K562 (cell line): ENCODE data around the gene TBC1D16. TPM values are rescaled to one million over a fixed set of nuclear protein-coding genes. Genes with fewer than 3 reads are reported as not detected.

ENCODE experiments used
- ATAC-seq: fragments of 200-7000 bp; cut with Tn5 transposase; 3 replicates; pipeline ENCODE4 v1.9.1; 2020; ENCODE audit warnings: moderate library complexity
- BruUV-seq: library from RNA; stranded (reverse); fragments of 400-500 nt; replicated peaks from 2 replicates; lab custom pipeline; 2021; lab: Mats Ljungman, UMichigan
- CTCF ChIA-PET: fragments of 300-600 bp; formaldehyde crosslinking; extraction: SDS; loops from one replicate; lab custom pipeline; 2021; ENCODE audit warnings: low intra/inter-chr PET ratio; lab: Yijun Ruan, JAX
- POLR2A ChIA-PET: fragments of 300-600, 350-650 bp; sonication (Branson Sonifier 250); formaldehyde crosslinking; extraction: SDS; loops from one replicate; lab custom pipeline; 2021; ENCODE audit warnings: antibody characterized with exemption, inconsistent platforms; lab: Yijun Ruan, JAX
- DNase-seq, 4 experiments: peaks; one replicate each; pipeline versions ENCODE4 v3.0.0 to v3.0.0-alpha.2; 2011 to 2018; ENCODE audit warnings: low spot score in 3 of 4, mixed read lengths in 3 of 4; ENCODE audit errors: extremely low read depth in 1 of 4
- FAIRE-seq: peaks from 2 replicates; lab custom pipeline; 2011; peaks lifted over from hg19 to GRCh38; lab: Jason Lieb, UNC
- H2AFZ ChIP-seq: 2 replicates; pipeline ENCODE4 v1.6.0; 2011; ENCODE audit warnings: low read depth, low read length, control low read depth, inconsistent platforms
- H3K27ac ChIP-seq: fragments of 200-600 bp; 3 replicates; pipeline ENCODE4 v1.8.0; 2011; ENCODE audit warnings: low read depth, mild to moderate bottlenecking, control low read depth, inconsistent platforms, low read length, moderate library complexity, mixed read lengths; ENCODE audit errors: extremely low read depth
- H3K27me3 ChIP-seq, 2 experiments: fragments of 300-600 bp in 1 of 2; 2 replicates in 1 of 2; 3 replicates in 1 of 2; pipeline versions ENCODE4 v1.6.0 to v1.8.0; 2011; ENCODE audit warnings: inconsistent platforms in 2 of 2, low read length in 2 of 2, mild to moderate bottlenecking in 1 of 2, mixed read lengths in 1 of 2, moderate library complexity in 1 of 2; ENCODE audit not compliant: control insufficient read depth in 2 of 2, insufficient read depth in 2 of 2
- H3K36me3 ChIP-seq: fragments of 300-600 bp; 3 replicates; pipeline ENCODE4 v1.8.0; 2011; ENCODE audit warnings: mild to moderate bottlenecking, low read length, inconsistent platforms; ENCODE audit not compliant: control insufficient read depth, insufficient read depth
- H3K4me1 ChIP-seq, 2 experiments: fragments of 200-600 bp in 1 of 2; replicated peaks in 1 of 2; 2 replicates in 1 of 2; 3 replicates in 1 of 2; pipeline versions ENCODE4 v1.5.1 to v1.8.0; 2011; ENCODE audit warnings: inconsistent platforms in 2 of 2, low read length in 2 of 2, mild to moderate bottlenecking in 1 of 2, mixed read lengths in 1 of 2, moderate library complexity in 1 of 2; ENCODE audit not compliant: control insufficient read depth in 2 of 2, insufficient read depth in 2 of 2
- H3K4me2 ChIP-seq: 2 replicates; pipeline ENCODE4 v1.6.1; 2011; ENCODE audit warnings: low read length, control low read depth, inconsistent platforms, mixed read lengths; ENCODE audit not compliant: insufficient read depth
- H3K4me3 ChIP-seq: fragments of 200-600 bp; sonication (generic), shearing (Covaris generic); 2 replicates; pipeline ENCODE4 v1.5.1; 2016; ENCODE audit warnings: control low read depth, inconsistent platforms
- H3K79me2 ChIP-seq: fragments of 200-600 bp; 3 replicates; pipeline ENCODE4 v1.8.0; 2011; ENCODE audit warnings: low read length, inconsistent platforms; ENCODE audit not compliant: control insufficient read depth, insufficient read depth
- H3K9ac ChIP-seq, 2 experiments: 2 replicates each; pipeline versions ENCODE4 v1.6.0 to v1.6.1; 2011; ENCODE audit warnings: low read depth in 2 of 2, low read length in 2 of 2, control low read depth in 1 of 2, inconsistent platforms in 1 of 2, mild to moderate bottlenecking in 1 of 2, mixed read lengths in 1 of 2; ENCODE audit not compliant: insufficient read depth in 1 of 2
- H3K9me1 ChIP-seq: one replicate; pipeline ENCODE4 v1.6.0; 2011; ENCODE audit warnings: inconsistent platforms, mild to moderate bottlenecking, low read length, moderate library complexity; ENCODE audit not compliant: control insufficient read depth, insufficient read depth
- H3K9me3 ChIP-seq: replicated peaks from 2 replicates; pipeline ENCODE4 v1.5.1; 2011; ENCODE audit warnings: low read depth, low read length, inconsistent platforms; ENCODE audit not compliant: control insufficient read depth, insufficient read depth
- H4K20me1 ChIP-seq: replicated peaks from 2 replicates; pipeline ENCODE4 v1.6.1; 2011; ENCODE audit warnings: low read length, inconsistent platforms, mixed read lengths; ENCODE audit not compliant: control insufficient read depth, insufficient read depth
- AFF1 ChIP-seq, 2 experiments: fragments of 450-650 bp; IDR thresholded peaks; 2 replicates each; pipeline ENCODE4 v1.6.1; 2018; ENCODE audit warnings: mild to moderate bottlenecking in 2 of 2, low read depth in 1 of 2; ENCODE audit not compliant: partially characterized antibody in 2 of 2
- BRF1 ChIP-seq: IDR thresholded peaks from 3 replicates; pipeline ENCODE4 v1.6.1; 2011; ENCODE audit warnings: borderline replicate concordance, mild to moderate bottlenecking; ENCODE audit not compliant: insufficient read length; ENCODE audit errors: extremely low read depth
- CTBP1 ChIP-seq: fragments of 450-650 bp; IDR thresholded peaks from 2 replicates; pipeline ENCODE4 v1.6.1; 2016; ENCODE audit warnings: borderline replicate concordance
- KDM1A ChIP-seq, 2 experiments: fragments of 450-650 bp; IDR thresholded peaks; 2 replicates each; pipeline ENCODE4 v1.6.1; 2016; ENCODE audit warnings: mild to moderate bottlenecking in 2 of 2
- L3MBTL2 ChIP-seq: fragments of 450-650 bp; IDR thresholded peaks from 2 replicates; pipeline ENCODE4 v1.6.1; 2016; ENCODE audit warnings: mild to moderate bottlenecking, moderate library complexity
- LARP7 ChIP-seq: fragments of 450-650 bp; IDR thresholded peaks from 2 replicates; pipeline ENCODE4 v1.6.1; 2016
- MECOM ChIP-seq: fragments of 250-450 bp; sonication (Bioruptor Pico); IDR thresholded peaks from 2 replicates; pipeline ENCODE4 v1.8.0; 2022; ENCODE audit warnings: inconsistent platforms
- MEF2A ChIP-seq: IDR thresholded peaks from 2 replicates; pipeline ENCODE4 v1.6.1; 2011; ENCODE audit warnings: low read depth, mild to moderate bottlenecking, low read length, moderate library complexity; ENCODE audit not compliant: control insufficient read depth
- SREBF2 ChIP-seq: sonication (generic); formaldehyde crosslinking; IDR thresholded peaks from 2 replicates; pipeline ENCODE4 v1.4.0; 2020; ENCODE audit warnings: mild to moderate bottlenecking, missing genetic modification reagents
- STAG1 ChIP-seq: sonication (generic); formaldehyde crosslinking; IDR thresholded peaks from 2 replicates; pipeline ENCODE4 v1.5.0; 2020; ENCODE audit warnings: missing genetic modification reagents, borderline replicate concordance
- ZKSCAN8 ChIP-seq: fragments of 200-800 bp; sonication (Bioruptor generic); IDR thresholded peaks from 2 replicates; pipeline ENCODE4 v1.6.1; 2016; ENCODE audit warnings: missing genetic modification characterization, missing compliant biosample characterization
- ZNF316 ChIP-seq: fragments of 450-650 bp; IDR thresholded peaks from 2 replicates; pipeline ENCODE4 v1.6.1; 2016
- ZNF444 ChIP-seq: fragments of 250-450 bp; sonication (Bioruptor Pico); IDR thresholded peaks from 2 replicates; pipeline ENCODE4 v1.4.0; 2020; ENCODE audit warnings: mild to moderate bottlenecking, moderate library complexity
- ZNF561 ChIP-seq: fragments of 450-650 bp; formaldehyde crosslinking; conservative IDR thresholded peaks from 2 replicates; pipeline ENCODE4 v1.4.0; 2020; ENCODE audit warnings: mild to moderate bottlenecking, moderate library complexity
- ZNF589 ChIP-seq: fragments of 200-800 bp; sonication (Bioruptor generic); IDR thresholded peaks from 2 replicates; pipeline ENCODE4 v1.6.1; 2016; ENCODE audit warnings: low read depth, missing genetic modification characterization, missing compliant biosample characterization
- ZNF717 ChIP-seq: fragments of 250-450 bp; sonication (Bioruptor Pico); IDR thresholded peaks from 2 replicates; pipeline ENCODE4 v1.5.0; 2021
- ZNF764 ChIP-seq: fragments of 250-450 bp; sonication (Bioruptor Pico); IDR thresholded peaks from 2 replicates; pipeline ENCODE4 v1.4.0; 2020; ENCODE audit warnings: low read depth, mild to moderate bottlenecking, moderate library complexity
- ZNF766 ChIP-seq: fragments of 200-800 bp; sonication (Bioruptor generic); conservative IDR thresholded peaks from 2 replicates; pipeline ENCODE4 v1.6.1; 2016; ENCODE audit warnings: missing genetic modification characterization, missing compliant biosample characterization
- WGBS: fragments of 100-300 bp; shearing (Covaris generic); methylation state at CpG from one replicate; pipeline ENCODE4 v1.1.6; 2016; ENCODE audit warnings: low coverage, mixed read lengths; ENCODE audit not compliant: insufficient coverage; ENCODE audit errors: missing lambda C conversion rate; 5-methylcytosine and 5-hydroxymethylcytosine counted together
- in situ Hi-C: fragments of 300-500 bp; cut with MboI; formaldehyde crosslinking; loops from 4 replicates; pipeline ENCODE4 v1.15.0; 2018; ENCODE audit warnings: inconsistent platforms, mixed read lengths
- intact Hi-C: fragments of 100-400 bp; cut with micrococcal nuclease; formaldehyde crosslinking; loops from 2 replicates; pipeline ENCODE4 v1.14.2; 2022
- polyA plus RNA-seq, 8 experiments: library from polyadenylated mRNA; depleted of rRNA in 4 of 8; stranded (reverse) in 5 of 8; unstranded in 3 of 8; fragments of >200 nt; fragmentation: Nextera tagmentation in 2 of 8; fragmentation: Illumina TruSeq in 1 of 8; extraction: Ambion mirVana in 2 of 8; extraction: Trizol in 1 of 8; gene quantifications; 2 replicates each; pipeline versions ENCODE4 v1.2.1 to v1.2.3, GENCODE V29; 2011 to 2014; ENCODE audit warnings: inconsistent platforms in 1 of 8, missing spikeins in 1 of 8
- total RNA-seq, 7 experiments: library from RNA; depleted of rRNA in 6 of 7; stranded (reverse); fragments of >200 nt in 6 of 7; fragmentation: Illumina TruSeq in 2 of 7; extraction: Trizol in 2 of 7; gene quantifications; 2 replicates each; pipeline versions ENCODE4 v1.2.1 to v1.2.3, GENCODE V29; 2011 to 2021; ENCODE audit warnings: low replicate concordance in 1 of 7
- TF ChIP-seq, protein P1 (sequence below): fragments of 450-650 bp; formaldehyde crosslinking; IDR thresholded peaks from 2 replicates; pipeline ENCODE4 v1.4.0; 2022; ENCODE audit warnings: missing genetic modification characterization

Gene TBC1D16
- total and polyA plus RNA-seq, 9 of the 15 experiments (the other 6 are each of a cell fraction or from before 2014, with no cell fraction given): 0.01 to 0.20 (median 0.03) TPM; not detected in 1

- no peak for TF ChIP-seq ZNF589 (CRISPR knock-in tag)
- TF ChIP-seq ZNF766 (CRISPR knock-in tag): no peak
- 0 out of 4 replicates have a peak, but pooled peaks of 1 of the 2 experiments have one; percentile 14 for TF ChIP-seq KDM1A (IDR thresholded peaks at IDR 0.05)
- no peak for TF ChIP-seq ZNF561 (CRISPR knock-in tag)
- no peak for TF ChIP-seq MEF2A
- TF ChIP-seq L3MBTL2: no peak
- no peak for TF ChIP-seq STAG1 (CRISPR knock-in tag)
- TF ChIP-seq ZNF316: no peak
- no peak for TF ChIP-seq ZKSCAN8 (CRISPR knock-in tag)
- no peak for TF ChIP-seq ZNF764 (CRISPR knock-in tag)
- peak; percentile 94 for TF ChIP-seq CTBP1
- TF ChIP-seq MECOM (CRISPR knock-in tag): peak; percentile 53; the same call in 1 of the 2 replicates
- no peak for TF ChIP-seq SREBF2 (CRISPR knock-in tag)
These were observed 148.2 kb downstream of the TBC1D16 start (continued) for GRCh38 chr17:79887451-79887991.

DNA sequence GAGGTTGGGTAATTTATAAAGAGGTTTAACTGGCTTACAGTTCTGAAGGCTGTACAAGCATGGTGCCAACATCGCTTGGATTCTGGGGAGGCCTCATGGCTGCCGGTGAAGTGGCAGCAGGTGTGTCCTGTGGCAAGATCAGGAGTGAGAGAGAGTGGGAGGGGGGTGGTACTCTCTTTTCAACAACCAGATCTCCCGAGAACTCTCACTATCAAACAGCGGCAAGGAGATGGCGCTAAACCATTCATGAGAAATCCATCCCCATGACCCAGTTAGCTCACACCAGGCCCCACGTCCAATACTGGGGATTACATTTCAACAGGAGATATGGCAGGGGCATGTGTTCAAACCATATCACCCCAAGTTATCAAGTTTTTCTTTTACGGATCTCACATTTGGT lies 152.5 kb downstream of the TBC1D16 start:
- in situ Hi-C loops (no loop called here), intact Hi-C loops (no loop called here)
- WGBS: 5% methylated on average over 7 of the region's 7 CpGs
- CTCF ChIA-PET: no interaction called here
- Histone ChIP-seq H3K79me2 (no peaks in the 10 kb centered on the region), H4K20me1 (no peaks in the 10 kb centered on the region), H3K9me1 (no peaks in the 10 kb centered on the region), H2AFZ (no peak overlapping the region), H3K9ac (no peak overlapping the region), H3K4me3 (no peak overlapping the region), H3K9me3 (no peaks in the 10 kb centered on the region; the same call in 1 of the 2 replicates), H3K4me2 (no peak overlapping the region), H3K27ac (no peak overlapping the region), H3K27me3 (peaks cover 18 to 41% of the 10 kb centered on the region in 2 experiments), H3K36me3 (no peaks in the 10 kb centered on the region), H3K4me1 (no peaks in the 10 kb centered on the region; a peak in 1 of 5 replicates)
- FAIRE-seq (no peak), DNase-seq (no peak), ATAC-seq (no peak)
- BruUV-seq: no TSS peak
- POLR2A ChIA-PET: interaction anchor here (0.6 kb wide), 1 partner anchor 322 kb away, joined by 3 read pairs; no protein-coding TSS in a partner anchor
- TF ChIP-seq ZNF717 (no peak), AFF1 (IDR thresholded peaks at IDR 0.05; ENCODE audit: low read depth in 1 of 2, partially characterized antibody in 2 of 2) (no peak), ZNF444 (CRISPR knock-in tag) (no peak), LARP7 (no peak), BRF1 (no peak)
- TF ChIP-seq, protein P1, sequence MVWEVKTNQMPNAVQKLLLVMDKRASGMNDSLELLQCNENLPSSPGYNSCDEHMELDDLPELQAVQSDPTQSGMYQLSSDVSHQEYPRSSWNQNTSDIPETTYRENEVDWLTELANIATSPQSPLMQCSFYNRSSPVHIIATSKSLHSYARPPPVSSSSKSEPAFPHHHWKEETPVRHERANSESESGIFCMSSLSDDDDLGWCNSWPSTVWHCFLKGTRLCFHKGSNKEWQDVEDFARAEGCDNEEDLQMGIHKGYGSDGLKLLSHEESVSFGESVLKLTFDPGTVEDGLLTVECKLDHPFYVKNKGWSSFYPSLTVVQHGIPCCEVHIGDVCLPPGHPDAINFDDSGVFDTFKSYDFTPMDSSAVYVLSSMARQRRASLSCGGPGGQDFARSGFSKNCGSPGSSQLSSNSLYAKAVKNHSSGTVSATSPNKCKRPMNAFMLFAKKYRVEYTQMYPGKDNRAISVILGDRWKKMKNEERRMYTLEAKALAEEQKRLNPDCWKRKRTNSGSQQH (CRISPR knock-in tag): no peak
